Smooth muscle cell (in vitro differentiated cells): ENCODE results near the gene CD38. TPM values are rescaled to one million over a fixed set of nuclear protein-coding genes. Genes with fewer than 3 reads are reported as not detected.

Experiments
- DNase-seq: peaks from one replicate; lab custom pipeline; 2025; ENCODE audit not compliant: unreplicated experiment; lab: John Stamatoyannopoulos, UW
- H2AFZ ChIP-seq: fragments of 200-600 bp; sonication (generic); 2 replicates; pipeline ENCODE4 v1.6.0; 2016; ENCODE audit warnings: antibody characterized with exemption, low read depth, mild to moderate bottlenecking
- H3F3A ChIP-seq: fragments of 200-600 bp; sonication (generic); 2 replicates; pipeline ENCODE4 v1.6.0; 2017; ENCODE audit warnings: antibody characterized with exemption, low read depth
- H3K27ac ChIP-seq: fragments of 200-600 bp; sonication (generic); 2 replicates; pipeline ENCODE4 v1.5.1; 2016; ENCODE audit warnings: low read depth, mild to moderate bottlenecking
- H3K27me3 ChIP-seq: fragments of 200-600 bp; sonication (generic); 2 replicates; pipeline ENCODE4 v1.6.1; 2016; ENCODE audit warnings: low read depth, mild to moderate bottlenecking
- H3K36me3 ChIP-seq: fragments of 200-600 bp; sonication (generic); 2 replicates; pipeline ENCODE4 v1.5.1; 2016; ENCODE audit warnings: low read depth
- H3K4me1 ChIP-seq: fragments of 200-600 bp; sonication (generic); 2 replicates; pipeline ENCODE4 v1.5.1; 2016; ENCODE audit warnings: low read depth
- H3K4me2 ChIP-seq: fragments of 200-600 bp; sonication (generic); 2 replicates; pipeline ENCODE4 v1.6.0; 2016; ENCODE audit warnings: mild to moderate bottlenecking
- H3K4me3 ChIP-seq: fragments of 200-600 bp; sonication (generic); 2 replicates; pipeline ENCODE4 v1.5.1; 2016; ENCODE audit warnings: mild to moderate bottlenecking
- H3K79me2 ChIP-seq: fragments of 200-600 bp; sonication (generic); 2 replicates; pipeline ENCODE4 v1.6.0; 2016; ENCODE audit warnings: low read depth, mild to moderate bottlenecking
- H3K9ac ChIP-seq: fragments of 200-600 bp; sonication (generic); 2 replicates; pipeline ENCODE4 v1.6.0; 2016; ENCODE audit warnings: low read depth
- H3K9me3 ChIP-seq: fragments of 200-600 bp; sonication (generic); replicated peaks from 2 replicates; pipeline ENCODE4 v1.5.1; 2016; ENCODE audit warnings: low read depth
- H4K20me1 ChIP-seq: fragments of 200-600 bp; sonication (generic); 2 replicates; pipeline ENCODE4 v1.6.0; 2016; ENCODE audit warnings: low read depth
- CTCF ChIP-seq: fragments of 200-600 bp; sonication (generic); IDR thresholded peaks from 2 replicates; pipeline ENCODE4 v1.5.1; 2017; ENCODE audit warnings: borderline replicate concordance, mild to moderate bottlenecking, antibody characterized with exemption; ENCODE audit not compliant: insufficient read depth, poor library complexity, severe bottlenecking
- whole genome bisulfite sequencing: methylation state at CpG from one replicate; pipeline ENCODE4 v1.1.7; 2016; ENCODE audit warnings: low lambda C conversion rate; 5-methylcytosine and 5-hydroxymethylcytosine counted together
- polyA plus RNA-seq: library from polyadenylated mRNA; unstranded; fragments of >200 nt; fragmentation: Nextera tagmentation; extraction: Ambion mirVana; gene quantifications from 2 replicates; pipeline ENCODE4 v1.2.1, GENCODE V29; 2016
- total RNA-seq: library from RNA; depleted of rRNA; stranded (reverse); fragments of >200 nt; gene quantifications from 2 replicates; pipeline ENCODE4 v1.2.3, GENCODE V29; 2014

Gene CD38
- total and polyA plus RNA-seq, 2 experiments from 2014 or later = not detected

GRCh38 chr4:15805583-15806517 is 27.7 kb downstream of the CD38 start:
- H4K20me1 ChIP-seq = no peaks in the 10 kb centered on the region
- H3K9me3 ChIP-seq = no peaks in the 10 kb centered on the region

GRCh38 chr4:15809058-15809457 is 30.9 kb downstream of the CD38 start:
- Histone ChIP-seq H3K4me2 (no peak overlapping the region), H3K79me2 (no peaks in the 10 kb centered on the region), H3K27ac (no peak overlapping the region), H3K27me3 (no peaks in the 10 kb centered on the region), H3K4me1 (no peaks in the 10 kb centered on the region), H3F3A (no peaks in the 10 kb centered on the region), H3K9ac (no peak overlapping the region), H3K9me3 (no peaks in the 10 kb centered on the region), H2AFZ (no peak overlapping the region), H3K4me3 (no peak overlapping the region), H4K20me1 (no peaks in the 10 kb centered on the region), H3K36me3 (no peaks in the 10 kb centered on the region)
- DNase-seq = no peak
- no peak for TF ChIP-seq CTCF
- WGBS = 84% methylated on average over 5 of the region's 5 CpGs

More at GRCh38 chr4:15805583-15806517, 27.7 kb downstream of the CD38 start:
- no peaks in the 10 kb centered on the region for H3F3A ChIP-seq
- peak; percentile 82 for TF ChIP-seq CTCF
- no peaks in the 10 kb centered on the region for H3K36me3 ChIP-seq
- H3K9ac ChIP-seq = no peak overlapping the region
- H2AFZ ChIP-seq = no peak overlapping the region
- no peak overlapping the region for H3K4me2 ChIP-seq
- WGBS = 47% methylated on average over 5 of the region's 5 CpGs
- no peaks in the 10 kb centered on the region for H3K27me3 ChIP-seq
- no peaks in the 10 kb centered on the region for H3K79me2 ChIP-seq
- H3K27ac ChIP-seq = no peak overlapping the region
- H3K4me3 ChIP-seq = no peak overlapping the region
- H3K4me1 ChIP-seq = no peaks in the 10 kb centered on the region
- DNase-seq = no peak

GRCh38 chr4:15809466-15809865 is 31.3 kb downstream of the CD38 start:
- no peaks in the 10 kb centered on the region for H3F3A ChIP-seq
- H3K36me3 ChIP-seq = no peaks in the 10 kb centered on the region
- H3K79me2 ChIP-seq = no peaks in the 10 kb centered on the region
- no peak overlapping the region for H3K9ac ChIP-seq
- H3K27me3 ChIP-seq = no peaks in the 10 kb centered on the region
- no peak for DNase-seq
- no peaks in the 10 kb centered on the region for H3K4me1 ChIP-seq
- H3K9me3 ChIP-seq = no peaks in the 10 kb centered on the region
- H2AFZ ChIP-seq = no peak overlapping the region
- no peak overlapping the region for H3K4me2 ChIP-seq
- no peaks in the 10 kb centered on the region for H4K20me1 ChIP-seq
- no peak for TF ChIP-seq CTCF
- WGBS = 88% methylated on average over 5 of the region's 5 CpGs
- H3K27ac ChIP-seq = no peak overlapping the region
- no peak overlapping the region for H3K4me3 ChIP-seq
